T-helper 22 cell (primary cell): ENCODE data around the gene GPC6.

Source experiments
- DNase-seq: peaks from one replicate; pipeline ENCODE4 v3.0.0-alpha.2; 2020; ENCODE audit warnings: low read depth

Gene GPC6

GRCh38 chr13:93778548-93778947 lies 551.9 kb downstream of the GPC6 start:
- DNase-seq, result no peak

GRCh38 chr13:93784191-93784590 lies 557.6 kb downstream of the GPC6 start:
- DNase-seq, result no peak

GRCh38 chr13:93786846-93787489 lies 560.4 kb downstream of the GPC6 start:
- no peak for DNase-seq

- no peak for DNase-seq
These were observed 561.8 kb downstream of the GPC6 start for GRCh38 chr13:93788456-93788855.

- DNase-seq, result no peak
These were observed 562.5 kb downstream of the GPC6 start for GRCh38 chr13:93789058-93789457.

- DNase-seq, result no peak
These were observed 567.7 kb downstream of the GPC6 start for GRCh38 chr13:93794197-93794885.

- DNase-seq, result no peak
These were observed 570.9 kb downstream of the GPC6 start for GRCh38 chr13:93797463-93797862.

- DNase-seq, result no peak
These were observed 573.7 kb downstream of the GPC6 start for GRCh38 chr13:93800342-93800741.

GRCh38 chr13:93805736-93806135 lies 579.1 kb downstream of the GPC6 start:
- no peak for DNase-seq

GRCh38 chr13:93806861-93807260 lies 580.3 kb downstream of the GPC6 start:
- no peak for DNase-seq

- no peak for DNase-seq
These were observed 583.7 kb downstream of the GPC6 start for GRCh38 chr13:93810264-93810663.

- no peak for DNase-seq
These were observed 584.6 kb downstream of the GPC6 start for GRCh38 chr13:93811071-93811737.

- DNase-seq, result no peak
These were observed 585.1 kb downstream of the GPC6 start for GRCh38 chr13:93811738-93812112.

GRCh38 chr13:93814658-93815057 lies 588.1 kb downstream of the GPC6 start:
- DNase-seq, result no peak

GRCh38 chr13:93818345-93818744 lies 591.7 kb downstream of the GPC6 start:
- no peak for DNase-seq

GRCh38 chr13:93819331-93819890 lies 592.8 kb downstream of the GPC6 start:
- no peak for DNase-seq

- DNase-seq, result no peak
These were observed 597.7 kb downstream of the GPC6 start for GRCh38 chr13:93824286-93824685.

- DNase-seq, result no peak
These were observed 607.4 kb downstream of the GPC6 start for GRCh38 chr13:93834051-93834450.

- DNase-seq, result no peak
These were observed 616.5 kb downstream of the GPC6 start for GRCh38 chr13:93843082-93843481.

GRCh38 chr13:93847162-93847561 lies 620.6 kb downstream of the GPC6 start:
- DNase-seq, result no peak

GRCh38 chr13:93848247-93848646 lies 621.6 kb downstream of the GPC6 start:
- DNase-seq, result no peak

GRCh38 chr13:93851236-93851635 lies 624.6 kb downstream of the GPC6 start:
- no peak for DNase-seq

- no peak for DNase-seq
These were observed 627.3 kb downstream of the GPC6 start for GRCh38 chr13:93853912-93854311.
